ENCODE measurements around the gene PTPRN.

- TF ChIP-seq CTCF (conservative IDR thresholded peaks at IDR 0.05; ENCODE audit: low read depth, low read length) (no peak), EZH2 (IDR thresholded peaks at IDR 0.05; ENCODE audit: borderline replicate concordance, low read depth, low read length, poor library complexity, severe bottlenecking) (no peak)
These were observed 12.4 kb downstream of the PTPRN start for GRCh38 chr2:219296631-219297391.
